SKM-1 treated with dmso at 0.1 percent for 144 hours (cell line): Measurements from ENCODE around the gene CNTNAP5.

Experiments
- DNase-seq: peaks from one replicate; lab custom pipeline; 2025; ENCODE audit not compliant: unreplicated experiment; lab: John Stamatoyannopoulos, UW

CNTNAP5 gene

DNA sequence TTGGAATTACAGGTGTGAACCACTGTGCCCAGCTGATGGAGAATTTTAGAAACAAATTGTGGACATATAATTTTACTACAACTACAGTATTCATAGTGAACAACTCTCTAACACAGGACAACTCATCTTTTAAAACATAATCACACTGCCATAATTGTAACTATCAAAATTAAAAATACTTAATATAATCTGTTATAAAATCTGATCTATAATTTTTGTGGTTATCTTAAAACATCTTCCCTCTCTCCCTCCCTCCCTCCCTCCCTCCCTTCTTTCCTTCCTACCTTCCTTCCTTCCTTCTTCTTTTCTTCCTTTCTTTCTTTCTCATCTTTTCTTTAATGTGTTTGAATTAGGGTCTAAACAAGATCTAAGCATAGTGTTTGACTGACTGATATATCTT, 577.7 kb downstream of the CNTNAP5 start:
- no peak for DNase-seq

DNA sequence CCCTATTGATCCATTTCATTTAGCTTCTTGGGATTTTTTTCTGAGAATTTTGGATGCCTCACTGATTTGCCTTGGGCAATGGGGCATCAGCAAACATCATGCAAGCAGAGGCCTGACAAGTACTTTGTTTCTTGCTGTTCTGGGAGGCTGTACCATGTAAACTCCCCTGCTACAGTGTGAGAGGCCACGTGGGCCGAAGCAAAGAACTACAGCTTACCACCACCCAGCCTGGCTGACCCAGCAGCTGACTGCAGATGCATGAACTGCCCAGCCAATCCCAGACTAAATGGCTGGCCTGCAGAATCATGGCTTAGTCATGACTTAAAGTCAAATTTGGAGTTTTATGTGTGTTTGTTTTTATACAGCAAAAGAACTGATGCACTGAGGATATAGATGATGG, 579.9 kb downstream of the CNTNAP5 start:
- no peak for DNase-seq

DNA sequence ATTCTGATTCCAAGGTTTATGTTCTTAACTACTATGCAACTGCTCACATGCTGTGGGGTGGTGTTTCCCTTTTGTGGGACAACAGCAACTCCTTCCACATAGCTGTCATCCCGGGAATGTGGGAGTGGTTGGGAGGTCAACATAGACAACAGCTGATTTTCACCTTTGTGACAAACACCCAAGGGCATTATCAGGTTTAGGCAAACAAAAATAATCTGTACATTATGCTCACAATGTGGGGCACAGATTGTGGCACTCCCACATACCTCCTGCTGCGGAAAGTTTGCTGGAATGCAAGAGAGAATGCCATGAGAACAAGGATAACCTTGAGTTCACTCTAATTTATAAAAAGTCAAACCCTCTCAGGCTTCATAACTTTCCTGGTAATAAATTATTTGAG, 582.6 kb downstream of the CNTNAP5 start:
- no peak for DNase-seq

- no peak for DNase-seq
Measured at GRCh38 chr2:124609667-124610066, 584.6 kb downstream of the CNTNAP5 start.

DNA sequence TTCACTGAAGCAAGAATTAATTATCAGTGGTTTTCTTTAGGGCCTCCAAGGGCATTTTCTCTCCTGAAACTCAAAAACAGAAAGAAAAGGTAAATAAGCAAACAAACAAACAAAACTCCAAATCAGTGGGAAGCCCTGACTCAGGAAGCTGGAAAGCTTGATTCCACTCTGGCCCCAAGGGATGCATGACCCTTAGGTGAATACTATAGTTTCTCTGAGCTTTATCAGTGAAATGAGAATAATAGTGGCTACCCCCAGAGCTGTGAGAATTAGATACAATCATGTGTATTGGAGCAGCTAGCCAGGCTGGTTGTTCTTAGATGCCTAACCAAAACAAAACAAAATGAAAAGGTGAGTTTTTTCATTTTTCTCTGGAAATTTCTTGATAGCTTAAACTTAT, 585.1 kb downstream of the CNTNAP5 start:
- DNase-seq: no peak

GRCh38 chr2:124610866-124611265, 585.8 kb downstream of the CNTNAP5 start:
- DNase-seq: no peak

GRCh38 chr2:124623560-124623959, 598.5 kb downstream of the CNTNAP5 start:
- DNase-seq: no peak

GRCh38 chr2:124625561-124625960, 600.5 kb downstream of the CNTNAP5 start:
- DNase-seq: no peak

- DNase-seq: no peak
Measured at GRCh38 chr2:124626993-124627392, 601.9 kb downstream of the CNTNAP5 start.

DNA sequence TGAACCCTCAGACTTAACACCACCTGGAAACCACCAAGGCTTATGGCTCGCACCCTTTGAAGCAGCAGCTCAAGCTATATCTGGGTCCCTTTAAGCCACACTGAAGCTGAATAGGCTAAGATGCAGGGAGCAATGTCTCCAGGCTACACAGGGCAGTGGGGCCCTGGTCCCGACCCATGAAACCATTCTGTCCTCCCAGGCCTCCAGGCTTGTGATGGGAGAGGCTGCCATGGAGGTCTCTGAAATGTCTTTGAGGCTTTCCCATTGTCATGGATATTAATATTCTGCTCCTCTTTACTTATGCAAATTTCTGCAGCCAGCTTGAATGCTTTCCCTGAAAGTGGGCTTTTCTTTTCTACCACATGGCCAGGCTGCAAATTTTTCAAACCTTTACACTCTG, 608.7 kb downstream of the CNTNAP5 start:
- no peak for DNase-seq

GRCh38 chr2:124639524-124639923, 614.4 kb downstream of the CNTNAP5 start:
- DNase-seq: no peak

GRCh38 chr2:124640221-124640750, 615.2 kb downstream of the CNTNAP5 start:
- DNase-seq: no peak

- no peak for DNase-seq
Measured at GRCh38 chr2:124646166-124646815, 621.2 kb downstream of the CNTNAP5 start.

GRCh38 chr2:124647245-124647644, 622.2 kb downstream of the CNTNAP5 start:
- DNase-seq: no peak

- DNase-seq: no peak
Measured at GRCh38 chr2:124647663-124648062, 622.6 kb downstream of the CNTNAP5 start.

GRCh38 chr2:124649001-124649400, 623.9 kb downstream of the CNTNAP5 start:
- DNase-seq: no peak

DNA sequence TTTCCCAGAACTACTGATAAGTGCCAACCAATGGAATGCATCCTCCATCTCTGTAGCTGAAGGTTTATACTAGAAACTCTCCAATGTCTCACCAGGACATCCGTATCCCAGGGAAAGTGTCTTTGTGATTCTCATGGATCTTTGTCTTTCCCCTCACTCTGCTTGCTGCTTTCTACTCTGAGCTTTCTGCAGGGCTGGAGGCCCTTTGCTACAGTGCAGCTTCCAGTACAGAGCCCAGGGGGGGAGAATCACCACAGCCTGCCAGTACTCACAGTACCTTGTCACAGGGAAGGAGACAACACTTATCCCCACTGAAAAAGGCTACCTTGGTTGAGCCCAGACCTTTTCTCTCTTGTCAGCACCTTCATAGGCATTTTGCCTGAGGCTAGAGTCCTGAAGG, 627.0 kb downstream of the CNTNAP5 start:
- DNase-seq: no peak

DNA sequence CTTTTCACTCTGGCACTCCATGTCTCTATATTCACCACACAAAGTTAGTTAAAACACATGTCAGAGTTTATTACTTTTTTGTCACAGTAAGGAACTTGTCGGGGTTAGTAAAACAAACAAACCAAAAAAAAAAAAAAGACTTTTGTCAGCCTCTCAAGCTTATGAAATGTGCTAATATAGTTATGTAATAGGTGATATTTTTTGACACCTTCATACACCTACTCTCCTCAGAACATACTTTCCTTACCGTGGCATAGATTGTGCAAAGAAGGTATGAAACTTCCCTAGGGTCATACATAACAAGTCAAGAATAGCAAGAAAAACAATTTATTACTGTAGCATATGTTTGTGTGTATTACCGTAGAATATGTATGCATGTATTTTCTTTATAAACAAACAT, 633.3 kb downstream of the CNTNAP5 start:
- no peak for DNase-seq

GRCh38 chr2:124661558-124661957, 636.5 kb downstream of the CNTNAP5 start:
- no peak for DNase-seq

GRCh38 chr2:124662946-124663644, 638.0 kb downstream of the CNTNAP5 start:
- no peak for DNase-seq

- DNase-seq: no peak
Measured at GRCh38 chr2:124663645-124663997, 638.5 kb downstream of the CNTNAP5 start.

- DNase-seq: no peak
Measured at GRCh38 chr2:124664363-124664762, 639.3 kb downstream of the CNTNAP5 start.

- DNase-seq: no peak
Measured at GRCh38 chr2:124666976-124667375, 641.9 kb downstream of the CNTNAP5 start.
